LNCaP clone FGC (cell line): ENCODE data around the gene EFCAB14.
A peak's percentile ranks its signal among the peaks of the same experiment; 100 is the strongest.
"Not testable (repeated sequence)": the region's sequence is repeated elsewhere in the genome, so short reads cannot be mapped to it uniquely, and the experiment has no call there.

Experiments
- DNase-seq: peaks from one replicate; pipeline ENCODE4 v3.0.0-alpha.2; 2011; ENCODE audit warnings: low read depth
- H3K4me3 ChIP-seq: 2 replicates; pipeline ENCODE4 v1.5.1; 2011; ENCODE audit warnings: mild to moderate bottlenecking, low read depth, low read length, control low read depth
- CTCF ChIP-seq: IDR thresholded peaks from 2 replicates; pipeline ENCODE4 v1.5.1; 2012; ENCODE audit warnings: mild to moderate bottlenecking; ENCODE audit not compliant: control insufficient read depth, insufficient read depth; ENCODE audit errors: extremely low read depth

Gene EFCAB14

DNA sequence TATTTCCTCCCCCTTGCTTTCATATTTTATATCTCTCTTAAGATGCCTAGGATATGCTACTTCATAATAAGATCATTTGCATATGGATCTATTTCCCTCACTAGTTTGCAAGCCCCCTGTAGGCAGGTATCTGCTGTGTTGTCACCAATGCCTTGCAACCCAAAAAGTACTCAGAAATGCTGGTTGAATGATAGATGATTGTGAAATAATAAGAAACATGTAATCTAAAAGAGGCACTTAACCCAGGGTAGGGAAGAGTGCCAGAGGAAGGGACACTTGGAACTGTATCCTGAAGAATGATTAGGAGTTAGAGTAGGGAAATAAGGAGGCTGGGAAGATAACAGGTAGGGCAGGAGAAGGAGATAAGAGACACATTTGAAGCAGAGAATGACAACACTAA is 63.1 kb downstream of the EFCAB14 start:
- no peak for TF ChIP-seq CTCF
- DNase-seq = no peak
- H3K4me3 ChIP-seq = no peak overlapping the region

- not testable (repeated sequence) for H3K4me3 ChIP-seq, DNase-seq
These were observed 64.2 kb downstream of the EFCAB14 start for GRCh38 chr1:46654698-46655097.

DNA sequence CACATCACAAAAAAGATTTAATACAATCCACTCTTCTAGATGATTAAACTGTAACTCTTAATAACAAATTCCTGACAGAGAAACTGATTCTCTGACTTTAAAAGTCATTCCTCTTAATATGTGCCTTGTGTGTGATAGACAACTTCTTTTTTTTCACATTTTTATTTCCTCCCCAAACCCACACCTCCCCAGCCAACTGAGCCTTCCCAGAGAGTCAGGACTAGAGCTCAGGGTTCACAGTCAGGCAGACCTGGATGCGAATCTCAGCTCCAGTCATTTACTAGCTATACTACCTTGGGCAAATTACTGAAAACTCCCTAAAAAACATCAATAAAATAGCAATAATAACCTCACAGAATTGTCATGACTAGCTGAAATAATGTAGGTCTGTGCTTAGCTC is 64.9 kb downstream of the EFCAB14 start:
- no peak for DNase-seq
- TF ChIP-seq CTCF = no peak
- no peak overlapping the region for H3K4me3 ChIP-seq

DNA sequence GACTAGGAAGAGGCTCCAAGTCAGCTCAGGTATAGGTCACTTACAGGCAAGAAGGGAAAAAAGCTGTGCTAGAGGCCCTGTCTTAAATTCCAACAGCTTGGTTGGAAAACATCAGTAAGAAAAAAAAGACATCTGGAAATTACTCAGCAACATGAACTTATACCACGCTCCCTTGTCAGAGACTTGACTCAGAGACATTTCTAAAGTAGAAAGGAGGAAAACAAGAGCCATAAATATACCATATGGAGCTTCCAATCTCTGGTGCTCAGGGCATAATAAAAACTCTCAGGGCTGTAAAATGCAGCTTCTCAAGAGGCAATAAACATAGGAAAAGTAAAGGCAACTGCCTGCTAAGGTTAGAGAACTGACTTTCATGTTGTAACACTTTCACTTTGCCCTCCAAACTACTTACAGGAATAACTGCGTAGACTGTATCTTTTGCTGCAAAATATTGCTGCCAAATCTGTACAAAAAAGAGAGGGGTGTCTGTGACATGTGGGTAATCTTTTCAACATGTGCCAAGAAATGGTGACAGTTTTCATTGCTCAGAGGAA is 65.4 kb downstream of the EFCAB14 start:
- TF ChIP-seq CTCF = no peak
- H3K4me3 ChIP-seq = no peak overlapping the region
- no peak for DNase-seq

DNA sequence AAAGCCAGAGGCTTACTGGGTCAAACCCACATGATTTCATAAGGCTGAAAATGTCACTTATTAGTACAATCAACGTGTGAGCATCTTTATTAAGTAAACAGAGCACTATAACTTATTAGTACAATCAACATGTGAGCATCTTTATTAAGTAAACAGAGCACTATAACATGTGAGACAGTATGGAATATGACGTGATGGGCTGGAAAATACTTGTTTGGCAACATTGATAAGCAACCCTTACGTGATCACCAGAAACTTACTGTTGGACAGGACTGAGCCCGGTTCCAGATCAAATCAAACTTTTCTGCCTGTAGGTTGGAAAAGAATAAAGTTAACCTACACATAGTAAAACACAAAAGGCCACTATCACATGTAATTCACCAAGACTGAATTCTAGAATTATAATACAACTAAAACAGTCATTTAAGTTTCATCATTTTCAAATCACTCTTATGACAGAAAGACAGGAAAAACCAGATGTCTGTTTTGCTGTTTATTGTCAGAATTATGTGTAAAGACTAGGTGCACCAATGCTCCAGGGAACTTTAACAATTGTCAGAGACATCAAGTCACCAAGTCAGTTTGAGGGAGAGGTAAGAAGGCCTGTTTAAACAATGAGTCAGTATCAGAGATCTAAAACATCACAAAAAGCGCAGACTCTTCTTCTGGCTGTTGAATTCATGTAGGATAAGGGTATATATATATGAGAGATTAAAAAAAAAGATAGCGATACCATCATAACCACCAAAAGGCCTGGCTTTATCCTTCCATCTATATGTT is 66.4 kb downstream of the EFCAB14 start:
- TF ChIP-seq CTCF = no peak
- no peak overlapping the region for H3K4me3 ChIP-seq
- peak; percentile 58 for DNase-seq

- H3K4me3 ChIP-seq, DNase-seq: not testable (repeated sequence)
These were observed 67.8 kb downstream of the EFCAB14 start for GRCh38 chr1:46651152-46651551.

GRCh38 chr1:46650491-46650890 is 68.4 kb downstream of the EFCAB14 start:
- TF ChIP-seq CTCF = no peak
- DNase-seq = no peak
- H3K4me3 ChIP-seq = no peak overlapping the region

DNA sequence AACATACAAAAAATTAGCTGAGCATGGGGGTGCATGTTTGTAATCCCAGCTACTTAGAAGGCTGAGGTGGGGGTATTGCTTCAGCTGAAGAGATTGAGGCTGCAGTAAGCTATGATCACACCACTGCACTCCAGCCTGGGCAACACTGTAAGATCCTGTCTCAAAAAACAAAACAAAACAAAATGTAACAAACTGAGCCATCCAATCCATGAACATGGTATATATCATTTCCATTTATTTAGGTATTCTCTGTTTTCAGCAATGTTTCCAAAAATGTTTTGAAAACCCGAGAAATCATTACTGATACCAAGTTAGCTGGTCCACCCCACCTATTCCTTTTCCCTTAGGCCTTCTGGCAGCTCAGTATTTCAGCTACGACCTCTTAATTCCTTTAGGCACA is 69.2 kb downstream of the EFCAB14 start:
- H3K4me3 ChIP-seq = no peak overlapping the region
- DNase-seq = no peak
- no peak for TF ChIP-seq CTCF
